ENCODE data around the gene FXYD7. TPM values are rescaled to one million over a fixed set of nuclear protein-coding genes. Genes with fewer than 3 reads are reported as not detected.

Gene FXYD7
- total RNA-seq, 1 donor from 2014 or later = not detected

GRCh38 chr19:35141837-35142605, 1.0 kb upstream of the FXYD7 start:
- peak overlapping the region; percentile 43 for H3K4me3 ChIP-seq
- no peak for TF ChIP-seq CTCF (IDR thresholded peaks at IDR 0.05; ENCODE audit: borderline replicate concordance)
- no peak for DNase-seq
- peak overlapping the region; percentile 13 for H3K27ac ChIP-seq (replicated peaks)
- intact Hi-C loops (cut with micrococcal nuclease) = no loop called here
- H3K27me3 ChIP-seq (ENCODE audit: low read depth) = peaks cover 32% of the 10 kb centered on the region
- peaks cover 68% of the 10 kb centered on the region for H3K4me1 ChIP-seq
- H3K36me3 ChIP-seq = no peaks in the 10 kb centered on the region
- no peaks in the 10 kb centered on the region for H3K9me3 ChIP-seq (replicated peaks)

GRCh38 chr19:35142606-35143230, 337 bp upstream of the FXYD7 start:
- no peaks in the 10 kb centered on the region for H3K9me3 ChIP-seq (replicated peaks)

GRCh38 chr19:35143818-35144217, 763 bp downstream of the FXYD7 start:
- intact Hi-C loops (cut with micrococcal nuclease) = no loop called here

More at GRCh38 chr19:35142606-35143230, 337 bp upstream of the FXYD7 start:
- Histone ChIP-seq H3K27ac (replicated peaks) (no peak overlapping the region), H3K36me3 (no peaks in the 10 kb centered on the region), H3K27me3 (ENCODE audit: low read depth) (peaks cover 31% of the 10 kb centered on the region), H3K4me1 (peaks cover 61% of the 10 kb centered on the region), H3K4me3 (peak overlapping the region; percentile 9)
- DNase-seq = peak; percentile 40
- intact Hi-C loops (cut with micrococcal nuclease) = no loop called here
- peak; percentile 63 for TF ChIP-seq CTCF (IDR thresholded peaks at IDR 0.05; ENCODE audit: borderline replicate concordance)

GRCh38 chr19:35144259-35144599, 1.2 kb downstream of the FXYD7 start:
- H3K36me3 ChIP-seq = no peaks in the 10 kb centered on the region
- DNase-seq = no peak
- intact Hi-C loops (cut with micrococcal nuclease) = no loop called here
- H3K4me3 ChIP-seq = no peak overlapping the region
- H3K4me1 ChIP-seq = peaks cover 49% of the 10 kb centered on the region
- TF ChIP-seq CTCF (IDR thresholded peaks at IDR 0.05; ENCODE audit: borderline replicate concordance) = no peak
- H3K27me3 ChIP-seq (ENCODE audit: low read depth) = peaks cover 20% of the 10 kb centered on the region
- H3K9me3 ChIP-seq (replicated peaks) = no peaks in the 10 kb centered on the region
- no peak overlapping the region for H3K27ac ChIP-seq (replicated peaks)

More at GRCh38 chr19:35143818-35144217, 763 bp downstream of the FXYD7 start:
- TF ChIP-seq CTCF (IDR thresholded peaks at IDR 0.05; ENCODE audit: borderline replicate concordance) = no peak
- H3K4me1 ChIP-seq = peaks cover 50% of the 10 kb centered on the region
- peaks cover 22% of the 10 kb centered on the region for H3K27me3 ChIP-seq (ENCODE audit: low read depth)
- no peaks in the 10 kb centered on the region for H3K36me3 ChIP-seq
- H3K9me3 ChIP-seq (replicated peaks) = no peaks in the 10 kb centered on the region
- DNase-seq = no peak
- no peak overlapping the region for H3K4me3 ChIP-seq
- no peak overlapping the region for H3K27ac ChIP-seq (replicated peaks)

GRCh38 chr19:35144600-35145436, 1.8 kb downstream of the FXYD7 start:
- H3K27ac ChIP-seq (replicated peaks) = no peak overlapping the region
- no peak for DNase-seq
- H3K27me3 ChIP-seq (ENCODE audit: low read depth) = peaks cover 14% of the 10 kb centered on the region
- TF ChIP-seq CTCF (IDR thresholded peaks at IDR 0.05; ENCODE audit: borderline replicate concordance) = no peak
- no peak overlapping the region for H3K4me3 ChIP-seq
- H3K36me3 ChIP-seq = no peaks in the 10 kb centered on the region
- no peaks in the 10 kb centered on the region for H3K9me3 ChIP-seq (replicated peaks)
- peaks cover 43% of the 10 kb centered on the region for H3K4me1 ChIP-seq
- intact Hi-C loops (cut with micrococcal nuclease) = no loop called here
